IgD-negative memory B cell (primary cell): ENCODE measurements around the gene CCDC149. TPM values are rescaled to one million over a fixed set of nuclear protein-coding genes. Genes with fewer than 3 reads are reported as not detected.
A peak's percentile ranks its signal among the peaks of the same experiment; 100 is the strongest.

Source experiments
- H3K27ac Mint-ChIP-seq, 3 donors: one replicate each; pipeline ENCODE4 v1.8.0; 2020 to 2022; ENCODE audit warnings: mild to moderate bottlenecking in 3 of 3, mixed read lengths in 3 of 3, moderate library complexity in 1 of 3
- H3K27me3 Mint-ChIP-seq: one replicate; pipeline ENCODE4 v1.8.0; 2021; ENCODE audit warnings: mixed read lengths
- H3K36me3 Mint-ChIP-seq: one replicate; pipeline ENCODE4 v1.8.0; 2020; ENCODE audit warnings: mild to moderate bottlenecking, mixed read lengths
- H3K4me1 Mint-ChIP-seq, 3 donors: one replicate each; pipeline ENCODE4 v1.8.0; 2020 to 2022; ENCODE audit warnings: mixed read lengths in 3 of 3, mild to moderate bottlenecking in 1 of 3
- H3K4me3 Mint-ChIP-seq, 4 donors: one replicate each; pipeline ENCODE4 v1.8.0; 2020 to 2022; ENCODE audit warnings: mild to moderate bottlenecking in 4 of 4, mixed read lengths in 4 of 4, moderate library complexity in 3 of 4
- H3K9me3 Mint-ChIP-seq, 3 donors: one replicate each; pipeline ENCODE4 v1.8.0; 2020 to 2021; ENCODE audit warnings: mixed read lengths in 3 of 3, mild to moderate bottlenecking in 1 of 3
- polyA plus RNA-seq: library from polyadenylated mRNA; unstranded; fragments of 300-500 nt; fragmentation: Illumina TruSeq; gene quantifications from one replicate; pipeline ENCODE4 v1.2.3, GENCODE V29; 2021

CCDC149 gene
- polyA plus RNA-seq = not detected

- Mint-ChIP-seq H3K4me3 (peak within 1 kb of the TSS in 2 of 4 donors; percentile 53 to 65), H3K27me3 (peaks cover 31% of the 10 kb centered on the region), H3K9me3 (peaks cover 3 to 9% (median 9%) of the 10 kb centered on the region in 3 donors), H3K4me1 (peaks cover 0 to 3% (median 2%) of the 10 kb centered on the region in 3 donors), H3K27ac (no peak within 1 kb of the TSS), H3K36me3 (no peaks in the 10 kb centered on the region)
Measured at GRCh38 chr4:24912252-24913118, at the start of gene CCDC149. TSS of gene CCDC149 (minus strand) at chr4:24913042. CDS start at chr4:24912864, 178 bp downstream.

- Mint-ChIP-seq H3K27me3 (no peaks in the 10 kb centered on the region), H3K27ac (no peak overlapping the region), H3K36me3 (peaks cover 1% of the 10 kb centered on the region), H3K9me3 (peaks cover 0 to 13% (median 8%) of the 10 kb centered on the region in 3 donors), H3K4me1 (no peaks in the 10 kb centered on the region), H3K4me3 (no peak overlapping the region)
Measured at GRCh38 chr4:24957886-24958285, 45.0 kb upstream of the CCDC149 start.

GRCh38 chr4:24956763-24957162 lies 43.9 kb upstream of the CCDC149 start:
- peaks cover 0 to 13% (median 8%) of the 10 kb centered on the region in 3 donors for H3K9me3 Mint-ChIP-seq
- H3K4me1 Mint-ChIP-seq = no peaks in the 10 kb centered on the region
- no peak overlapping the region for H3K27ac Mint-ChIP-seq
- no peak overlapping the region for H3K4me3 Mint-ChIP-seq
- H3K36me3 Mint-ChIP-seq = peaks cover 4% of the 10 kb centered on the region
- no peaks in the 10 kb centered on the region for H3K27me3 Mint-ChIP-seq

GRCh38 chr4:24956091-24956490 lies 43.2 kb upstream of the CCDC149 start:
- Mint-ChIP-seq H3K4me3 (no peak overlapping the region), H3K36me3 (peaks cover 4% of the 10 kb centered on the region), H3K27me3 (no peaks in the 10 kb centered on the region), H3K9me3 (peaks cover 0 to 13% (median 8%) of the 10 kb centered on the region in 3 donors), H3K27ac (no peak overlapping the region), H3K4me1 (no peaks in the 10 kb centered on the region)

GRCh38 chr4:24952667-24953066 lies 39.8 kb upstream of the CCDC149 start:
- Mint-ChIP-seq H3K36me3 (peaks cover 4% of the 10 kb centered on the region), H3K4me1 (no peaks in the 10 kb centered on the region), H3K4me3 (no peak overlapping the region), H3K27ac (no peak overlapping the region), H3K9me3 (peaks cover 0 to 12% (median 6%) of the 10 kb centered on the region in 3 donors), H3K27me3 (peaks cover 2% of the 10 kb centered on the region)

- Mint-ChIP-seq H3K9me3 (peaks cover 2 to 12% (median 6%) of the 10 kb centered on the region in 3 donors), H3K27me3 (peaks cover 2% of the 10 kb centered on the region), H3K27ac (no peak overlapping the region), H3K4me3 (no peak overlapping the region), H3K4me1 (no peaks in the 10 kb centered on the region), H3K36me3 (peaks cover 4% of the 10 kb centered on the region)
Measured at GRCh38 chr4:24949970-24950369, 37.1 kb upstream of the CCDC149 start.

- Mint-ChIP-seq H3K4me1 (no peaks in the 10 kb centered on the region), H3K27ac (no peak overlapping the region), H3K4me3 (no peak overlapping the region), H3K9me3 (peaks cover 13 to 30% (median 21%) of the 10 kb centered on the region in 3 donors), H3K36me3 (no peaks in the 10 kb centered on the region), H3K27me3 (peaks cover 4% of the 10 kb centered on the region)
Measured at GRCh38 chr4:24937917-24938281, 25.1 kb upstream of the CCDC149 start.

GRCh38 chr4:24937176-24937916 lies 24.5 kb upstream of the CCDC149 start:
- Mint-ChIP-seq H3K4me1 (no peaks in the 10 kb centered on the region), H3K9me3 (peaks cover 11 to 27% (median 21%) of the 10 kb centered on the region in 3 donors), H3K27ac (no peak overlapping the region), H3K27me3 (peaks cover 4% of the 10 kb centered on the region), H3K36me3 (no peaks in the 10 kb centered on the region), H3K4me3 (no peak overlapping the region)

GRCh38 chr4:24935856-24936255 lies 23.0 kb upstream of the CCDC149 start:
- peaks cover 7 to 22% (median 21%) of the 10 kb centered on the region in 3 donors for H3K9me3 Mint-ChIP-seq
- H3K27ac Mint-ChIP-seq = peak overlapping the region in 1 of 3 donors; percentile 28
- H3K27me3 Mint-ChIP-seq = peaks cover 4% of the 10 kb centered on the region
- H3K4me3 Mint-ChIP-seq = no peak overlapping the region
- H3K4me1 Mint-ChIP-seq = no peaks in the 10 kb centered on the region
- no peaks in the 10 kb centered on the region for H3K36me3 Mint-ChIP-seq

- Mint-ChIP-seq H3K36me3 (no peaks in the 10 kb centered on the region), H3K4me1 (no peaks in the 10 kb centered on the region), H3K4me3 (no peak overlapping the region), H3K9me3 (peaks cover 4 to 21% (median 12%) of the 10 kb centered on the region in 3 donors), H3K27ac (no peak overlapping the region), H3K27me3 (peaks cover 4% of the 10 kb centered on the region)
Measured at GRCh38 chr4:24934311-24934710, 21.5 kb upstream of the CCDC149 start.

- no peaks in the 10 kb centered on the region for H3K4me1 Mint-ChIP-seq
- no peaks in the 10 kb centered on the region for H3K36me3 Mint-ChIP-seq
- H3K27me3 Mint-ChIP-seq = peaks cover 4% of the 10 kb centered on the region
- peaks cover 4 to 21% (median 12%) of the 10 kb centered on the region in 3 donors for H3K9me3 Mint-ChIP-seq
- H3K27ac Mint-ChIP-seq = no peak overlapping the region
- no peak overlapping the region for H3K4me3 Mint-ChIP-seq
Measured at GRCh38 chr4:24933684-24934275, 20.9 kb upstream of the CCDC149 start.

- Mint-ChIP-seq H3K36me3 (no peaks in the 10 kb centered on the region), H3K4me1 (no peaks in the 10 kb centered on the region), H3K4me3 (no peak overlapping the region), H3K9me3 (peaks cover 4 to 21% (median 9%) of the 10 kb centered on the region in 3 donors), H3K27me3 (peaks cover 3% of the 10 kb centered on the region), H3K27ac (no peak overlapping the region)
Measured at GRCh38 chr4:24932515-24933225, 19.8 kb upstream of the CCDC149 start.

GRCh38 chr4:24930151-24930550 lies 17.3 kb upstream of the CCDC149 start:
- Mint-ChIP-seq H3K4me1 (peaks cover 0 to 1% (median 0%) of the 10 kb centered on the region in 3 donors), H3K4me3 (no peak overlapping the region), H3K27ac (no peak overlapping the region), H3K9me3 (peaks cover 4 to 10% (median 9%) of the 10 kb centered on the region in 3 donors), H3K27me3 (peaks cover 2% of the 10 kb centered on the region), H3K36me3 (peaks cover 2% of the 10 kb centered on the region)

- H3K4me3 Mint-ChIP-seq = no peak overlapping the region
- peaks cover 0 to 1% (median 0%) of the 10 kb centered on the region in 3 donors for H3K4me1 Mint-ChIP-seq
- H3K27ac Mint-ChIP-seq = no peak overlapping the region
- peaks cover 2% of the 10 kb centered on the region for H3K27me3 Mint-ChIP-seq
- peaks cover 0 to 6% (median 0%) of the 10 kb centered on the region in 3 donors for H3K9me3 Mint-ChIP-seq
- H3K36me3 Mint-ChIP-seq = peaks cover 2% of the 10 kb centered on the region
Measured at GRCh38 chr4:24928708-24929107, 15.9 kb upstream of the CCDC149 start.
